ENCODE measurements around the gene SAMSN1. TPM values are rescaled to one million over a fixed set of nuclear protein-coding genes. Genes with fewer than 3 reads are reported as not detected.
A peak's percentile ranks its signal among the peaks of the same experiment; 100 is the strongest.

The SAMSN1 gene
- total and polyA plus RNA-seq, 8 donors: 1.4 to 45.7 (median 2.1) TPM

GRCh38 chr21:14573244-14573643 lies 27.1 kb upstream of the SAMSN1 start:
- Histone ChIP-seq H3K36me3 (no peaks in the 10 kb centered on the region), H3K27me3 (no peaks in the 10 kb centered on the region), H3K9me3 (no peaks in the 10 kb centered on the region), H3K4me3 (no peak overlapping the region), H3K27ac (no peak overlapping the region), H3K4me1 (peaks cover 0 to 28% of the 10 kb centered on the region in 2 donors)
- no peak for DNase-seq
- no peak for ATAC-seq
- intact Hi-C loops (cut with DNase I): no loop called here
- TF ChIP-seq CTCF (IDR thresholded peaks at IDR 0.05): no peak

- TF ChIP-seq CTCF (IDR thresholded peaks at IDR 0.05): no peak
- no peaks in the 10 kb centered on the region for H3K27me3 ChIP-seq
- peaks cover 0 to 37% of the 10 kb centered on the region in 2 donors for H3K4me1 ChIP-seq
- intact Hi-C loops (cut with DNase I): no loop called here
- H3K36me3 ChIP-seq: no peaks in the 10 kb centered on the region
- no peak for DNase-seq
- no peak overlapping the region for H3K27ac ChIP-seq
- ATAC-seq: no peak
- no peak overlapping the region for H3K4me3 ChIP-seq
- H3K9me3 ChIP-seq: no peaks in the 10 kb centered on the region
These were observed 26.2 kb upstream of the SAMSN1 start for GRCh38 chr21:14572204-14572780.

- no peaks in the 10 kb centered on the region for H3K27me3 ChIP-seq
- DNase-seq (no peak), ATAC-seq (no peak)
- intact Hi-C loops (cut with DNase I): no loop called here
- H3K9me3 ChIP-seq: no peaks in the 10 kb centered on the region
- H3K27ac ChIP-seq: no peak overlapping the region
- no peaks in the 10 kb centered on the region for H3K36me3 ChIP-seq
- H3K4me3 ChIP-seq: no peak overlapping the region
- peaks cover 0 to 40% of the 10 kb centered on the region in 2 donors for H3K4me1 ChIP-seq
- TF ChIP-seq CTCF (IDR thresholded peaks at IDR 0.05): no peak
These were observed 23.8 kb upstream of the SAMSN1 start for GRCh38 chr21:14569868-14570267.

- Histone ChIP-seq H3K4me1 (peaks cover 0 to 40% of the 10 kb centered on the region in 2 donors), H3K27me3 (no peaks in the 10 kb centered on the region), H3K9me3 (no peaks in the 10 kb centered on the region), H3K27ac (peak overlapping the region in 1 of 2 donors; percentile 82), H3K4me3 (no peak overlapping the region), H3K36me3 (no peaks in the 10 kb centered on the region)
- TF ChIP-seq CTCF (IDR thresholded peaks at IDR 0.05): no peak
- ATAC-seq (no peak), DNase-seq (no peak)
- intact Hi-C loops (cut with DNase I): no loop called here
These were observed 23.0 kb upstream of the SAMSN1 start for GRCh38 chr21:14569026-14569621.

- Histone ChIP-seq H3K27me3 (no peaks in the 10 kb centered on the region), H3K36me3 (no peaks in the 10 kb centered on the region), H3K4me3 (no peak overlapping the region), H3K4me1 (peaks cover 0 to 40% of the 10 kb centered on the region in 2 donors), H3K9me3 (no peaks in the 10 kb centered on the region), H3K27ac (peak overlapping the region in 1 of 2 donors; percentile 82)
- intact Hi-C loops (cut with DNase I): no loop called here
- ATAC-seq (no peak), DNase-seq (peak in 1 of 4 donors; percentile 35)
- TF ChIP-seq CTCF (IDR thresholded peaks at IDR 0.05): no peak
These were observed 21.5 kb upstream of the SAMSN1 start for GRCh38 chr21:14567331-14568279.

Measured in left lung (tissue), 10 donors.